Muscle layer of duodenum (tissue), 2 donors: ENCODE data around the gene ZDHHC20.
A peak's percentile ranks its signal among the peaks of the same experiment; 100 is the strongest.

ENCODE experiments used
- H3K27ac ChIP-seq: one replicate; pipeline ENCODE4 v1.7.0; 2013; ENCODE audit warnings: mild to moderate bottlenecking, low read length
- H3K27me3 ChIP-seq: one replicate; pipeline ENCODE4 v1.7.0; 2013; ENCODE audit warnings: low read depth, mild to moderate bottlenecking, control low read depth, low read length
- H3K36me3 ChIP-seq, 2 donors: one replicate each; pipeline ENCODE4 v1.7.0; 2013; ENCODE audit warnings: low read length in 2 of 2, control low read depth in 1 of 2, mild to moderate bottlenecking in 1 of 2; ENCODE audit not compliant: insufficient read depth in 2 of 2, control insufficient read depth in 1 of 2
- H3K4me1 ChIP-seq, 2 donors: one replicate each; pipeline ENCODE4 v1.7.0; 2013; ENCODE audit warnings: low read length in 2 of 2, mild to moderate bottlenecking in 2 of 2, control low read depth in 1 of 2, moderate library complexity in 1 of 2; ENCODE audit not compliant: insufficient read depth in 2 of 2, control insufficient read depth in 1 of 2
- H3K4me3 ChIP-seq, 2 donors: one replicate each; pipeline ENCODE4 v1.7.0; 2013; ENCODE audit warnings: low read length in 2 of 2, low read depth in 1 of 2, mild to moderate bottlenecking in 1 of 2
- H3K9me3 ChIP-seq, 2 donors: one replicate each; pipeline ENCODE4 v1.7.0; 2013; ENCODE audit warnings: low read length in 2 of 2, control low read depth in 1 of 2, mild to moderate bottlenecking in 1 of 2; ENCODE audit not compliant: control insufficient read depth in 1 of 2
- donor health status: healthy.

Gene ZDHHC20

GRCh38 chr13:21338639-21339278 is 120.3 kb downstream of the ZDHHC20 start:
- H3K36me3 ChIP-seq = no peaks in the 10 kb centered on the region
- H3K4me3 ChIP-seq = no peak overlapping the region
- no peaks in the 10 kb centered on the region for H3K9me3 ChIP-seq
- no peaks in the 10 kb centered on the region for H3K4me1 ChIP-seq
- H3K27ac ChIP-seq = no peak overlapping the region
- no peaks in the 10 kb centered on the region for H3K27me3 ChIP-seq

GRCh38 chr13:21338156-21338555 is 120.9 kb downstream of the ZDHHC20 start:
- Histone ChIP-seq H3K4me3 (no peak overlapping the region), H3K27me3 (no peaks in the 10 kb centered on the region), H3K4me1 (no peaks in the 10 kb centered on the region), H3K27ac (no peak overlapping the region), H3K9me3 (no peaks in the 10 kb centered on the region), H3K36me3 (no peaks in the 10 kb centered on the region)

GRCh38 chr13:21336609-21337349 is 122.3 kb downstream of the ZDHHC20 start:
- no peak overlapping the region for H3K27ac ChIP-seq
- H3K27me3 ChIP-seq = no peaks in the 10 kb centered on the region
- no peaks in the 10 kb centered on the region for H3K36me3 ChIP-seq
- no peaks in the 10 kb centered on the region for H3K9me3 ChIP-seq
- no peak overlapping the region for H3K4me3 ChIP-seq
- no peaks in the 10 kb centered on the region for H3K4me1 ChIP-seq

DNA sequence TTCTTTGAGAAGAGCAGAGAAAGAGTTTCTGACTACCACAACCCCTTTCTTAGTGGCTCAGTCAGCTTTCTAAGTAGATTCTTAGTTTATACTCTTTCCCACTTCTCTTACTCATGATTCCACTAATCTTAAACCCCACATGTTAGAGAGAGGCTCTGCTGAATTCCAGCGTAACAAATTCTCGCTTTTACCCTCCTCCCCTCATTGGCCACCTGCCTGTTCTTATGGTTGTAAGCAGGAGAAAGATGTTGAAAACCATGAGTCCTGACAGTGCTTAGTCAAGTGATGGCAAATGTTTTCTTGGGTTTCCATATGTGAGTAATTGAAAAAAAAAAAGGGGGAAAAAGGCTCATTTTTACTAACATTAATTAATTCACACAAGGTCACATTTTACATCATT is 125.9 kb downstream of the ZDHHC20 start:
- H3K9me3 ChIP-seq = no peaks in the 10 kb centered on the region
- H3K36me3 ChIP-seq = peaks cover 0 to 5% of the 10 kb centered on the region in 2 donors
- no peaks in the 10 kb centered on the region for H3K4me1 ChIP-seq
- H3K27me3 ChIP-seq = no peaks in the 10 kb centered on the region
- no peak overlapping the region for H3K4me3 ChIP-seq
- no peak overlapping the region for H3K27ac ChIP-seq

GRCh38 chr13:21330126-21330861 is 128.8 kb downstream of the ZDHHC20 start:
- H3K27ac ChIP-seq = no peak overlapping the region

DNA sequence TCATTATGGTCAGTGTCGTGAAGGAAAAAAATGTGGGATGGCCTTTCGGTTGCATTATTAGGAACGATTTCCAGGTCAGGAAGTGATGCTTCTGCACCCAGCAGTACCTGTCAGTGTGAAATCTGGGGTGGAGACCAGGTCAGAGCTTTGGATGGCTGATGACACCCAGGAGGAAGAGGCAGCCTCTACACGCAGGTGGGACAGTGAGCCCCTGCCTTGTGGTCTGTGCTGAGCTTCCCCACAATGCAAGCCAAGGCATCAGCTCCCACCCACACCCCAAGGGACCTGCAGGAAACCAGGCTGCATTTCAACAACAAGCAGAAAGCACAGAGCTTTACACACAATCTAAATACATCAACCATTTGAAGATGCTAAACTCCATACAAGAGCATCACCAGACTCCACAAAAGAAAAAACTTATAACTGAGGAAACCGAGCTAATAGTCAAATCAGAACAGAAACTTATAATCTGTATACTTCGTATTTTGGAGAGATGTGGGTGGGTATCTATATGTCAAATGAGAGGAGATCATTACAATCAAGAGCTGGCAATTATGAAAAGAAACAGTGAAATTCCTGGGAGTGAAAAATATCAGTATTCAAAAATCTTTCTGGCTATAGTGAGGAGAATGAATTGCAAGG is 130.1 kb downstream of the ZDHHC20 start:
- no peaks in the 10 kb centered on the region for H3K27me3 ChIP-seq
- no peak overlapping the region for H3K27ac ChIP-seq
- H3K4me3 ChIP-seq = no peak overlapping the region
- H3K9me3 ChIP-seq = no peaks in the 10 kb centered on the region
- no peaks in the 10 kb centered on the region for H3K4me1 ChIP-seq
- peaks cover 0 to 5% of the 10 kb centered on the region in 2 donors for H3K36me3 ChIP-seq

More at GRCh38 chr13:21330126-21330861, 128.8 kb downstream of the ZDHHC20 start:
- Histone ChIP-seq H3K27me3 (no peaks in the 10 kb centered on the region), H3K9me3 (no peaks in the 10 kb centered on the region), H3K4me1 (no peaks in the 10 kb centered on the region), H3K4me3 (no peak overlapping the region), H3K36me3 (peaks cover 0 to 5% of the 10 kb centered on the region in 2 donors)

- Histone ChIP-seq H3K27ac (no peak overlapping the region), H3K4me1 (no peaks in the 10 kb centered on the region), H3K27me3 (no peaks in the 10 kb centered on the region), H3K4me3 (no peak overlapping the region), H3K36me3 (peaks cover 0 to 5% of the 10 kb centered on the region in 2 donors), H3K9me3 (no peaks in the 10 kb centered on the region)
Measured at GRCh38 chr13:21328201-21328600, 130.9 kb downstream of the ZDHHC20 start.

DNA sequence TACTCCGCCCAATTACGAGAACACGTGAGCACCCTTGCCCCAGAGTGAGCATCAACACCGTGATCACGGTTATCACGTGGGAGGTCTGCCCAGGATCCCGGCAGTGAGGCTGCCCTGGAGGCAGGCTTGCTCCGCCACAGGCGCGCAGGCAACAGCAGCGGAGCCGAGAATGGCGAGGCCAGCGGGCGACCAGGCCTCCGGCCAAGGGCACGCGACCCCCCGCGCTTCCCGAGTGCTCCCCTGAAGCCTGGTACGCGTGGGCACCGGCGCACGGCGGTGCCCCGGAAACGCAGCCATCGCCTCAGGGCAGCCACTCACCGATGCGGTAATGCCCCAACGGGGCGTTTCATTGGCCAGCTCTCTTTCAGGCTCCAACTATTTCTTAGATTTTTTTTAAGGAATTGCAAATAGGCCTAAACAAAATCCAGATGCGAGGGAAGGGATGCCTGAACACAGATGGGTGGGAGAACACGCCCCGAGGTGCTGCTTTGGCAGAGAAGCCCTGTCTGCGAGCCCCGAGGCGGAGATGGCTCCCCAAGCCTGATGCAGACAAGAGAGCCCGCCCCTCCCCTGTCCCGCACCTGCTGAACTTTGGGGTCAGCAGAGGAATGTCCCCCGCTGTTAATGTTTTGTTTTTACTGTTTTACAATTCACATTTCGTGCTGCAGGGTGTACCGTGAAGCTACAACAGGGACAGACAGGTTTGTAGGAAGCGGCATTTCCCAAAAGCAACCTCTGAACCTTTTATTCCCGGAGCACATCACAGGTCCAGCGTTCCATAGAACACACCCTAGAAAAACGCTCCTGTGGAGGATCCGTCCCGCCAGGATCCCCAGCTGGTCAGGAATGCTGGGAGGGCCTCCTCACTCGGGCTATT is 132.7 kb downstream of the ZDHHC20 start:
- peak overlapping the region; percentile 53 to 61 for H3K4me3 ChIP-seq

GRCh38 chr13:21324803-21325202 is 134.3 kb downstream of the ZDHHC20 start:
- Histone ChIP-seq H3K36me3 (no peaks in the 10 kb centered on the region), H3K27ac (no peak overlapping the region), H3K9me3 (no peaks in the 10 kb centered on the region), H3K4me1 (no peaks in the 10 kb centered on the region), H3K27me3 (no peaks in the 10 kb centered on the region), H3K4me3 (no peak overlapping the region)

More for the DNA sequence above, 132.7 kb downstream of the ZDHHC20 start:
- H3K36me3 ChIP-seq = peaks cover 0 to 5% of the 10 kb centered on the region in 2 donors
- no peak overlapping the region for H3K27ac ChIP-seq
- no peaks in the 10 kb centered on the region for H3K9me3 ChIP-seq
- H3K27me3 ChIP-seq = no peaks in the 10 kb centered on the region
- H3K4me1 ChIP-seq = no peaks in the 10 kb centered on the region

- H3K4me3 ChIP-seq = no peak overlapping the region
- no peaks in the 10 kb centered on the region for H3K36me3 ChIP-seq
- H3K4me1 ChIP-seq = no peaks in the 10 kb centered on the region
- H3K27me3 ChIP-seq = no peaks in the 10 kb centered on the region
- no peak overlapping the region for H3K27ac ChIP-seq
- no peaks in the 10 kb centered on the region for H3K9me3 ChIP-seq
Measured at GRCh38 chr13:21322988-21323387, 136.1 kb downstream of the ZDHHC20 start.
